Measurements from ENCODE around the gene PDE9A.

The PDE9A gene

GRCh38 chr21:42644223-42645208, 8.9 kb upstream of the PDE9A start:
- no peak for DNase-seq

GRCh38 chr21:42645211-42646075, 8.0 kb upstream of the PDE9A start:
- no peak for DNase-seq

- no peak for DNase-seq
These were observed 7.2 kb upstream of the PDE9A start for GRCh38 chr21:42646076-42646825.

DNA sequence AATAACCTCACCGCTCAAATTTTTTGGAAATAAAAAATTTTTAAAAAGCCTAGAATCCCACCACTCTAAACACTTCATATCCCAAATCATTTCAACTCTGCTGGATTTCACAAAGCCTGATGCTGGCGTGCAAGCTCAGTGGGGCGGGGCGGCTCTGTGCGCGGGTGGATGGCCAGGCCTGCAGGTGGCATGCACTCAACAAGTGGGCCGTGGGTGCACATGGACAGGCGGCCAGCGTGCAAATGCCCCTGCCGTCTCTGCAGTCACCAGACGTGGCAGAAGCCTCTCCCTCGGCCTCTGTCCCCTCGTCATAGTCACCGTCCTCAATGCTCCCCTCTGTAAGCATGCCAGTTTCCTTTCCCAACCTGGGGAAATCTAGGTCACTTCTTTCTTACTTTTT, 6.6 kb upstream of the PDE9A start:
- DNase-seq: no peak

DNA sequence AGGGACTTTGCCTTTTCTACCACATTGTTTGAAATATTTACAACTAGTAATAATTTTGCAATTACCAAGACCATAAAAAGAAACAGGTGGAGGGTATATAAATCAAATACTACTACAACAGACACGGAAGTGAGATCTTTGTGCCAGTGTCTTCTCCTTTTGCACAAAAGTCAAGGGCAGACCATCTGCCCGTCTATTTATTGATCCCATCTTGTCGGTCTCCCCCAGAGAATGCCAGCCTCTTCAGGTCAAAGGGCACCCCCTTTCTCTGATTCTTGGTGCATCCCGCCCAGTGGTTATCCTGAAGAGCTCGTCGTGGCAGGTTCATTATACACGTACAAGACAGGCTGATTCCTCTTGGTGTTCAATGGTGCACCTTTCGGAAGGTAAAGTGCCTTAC, 4.8 kb upstream of the PDE9A start:
- DNase-seq: no peak

DNA sequence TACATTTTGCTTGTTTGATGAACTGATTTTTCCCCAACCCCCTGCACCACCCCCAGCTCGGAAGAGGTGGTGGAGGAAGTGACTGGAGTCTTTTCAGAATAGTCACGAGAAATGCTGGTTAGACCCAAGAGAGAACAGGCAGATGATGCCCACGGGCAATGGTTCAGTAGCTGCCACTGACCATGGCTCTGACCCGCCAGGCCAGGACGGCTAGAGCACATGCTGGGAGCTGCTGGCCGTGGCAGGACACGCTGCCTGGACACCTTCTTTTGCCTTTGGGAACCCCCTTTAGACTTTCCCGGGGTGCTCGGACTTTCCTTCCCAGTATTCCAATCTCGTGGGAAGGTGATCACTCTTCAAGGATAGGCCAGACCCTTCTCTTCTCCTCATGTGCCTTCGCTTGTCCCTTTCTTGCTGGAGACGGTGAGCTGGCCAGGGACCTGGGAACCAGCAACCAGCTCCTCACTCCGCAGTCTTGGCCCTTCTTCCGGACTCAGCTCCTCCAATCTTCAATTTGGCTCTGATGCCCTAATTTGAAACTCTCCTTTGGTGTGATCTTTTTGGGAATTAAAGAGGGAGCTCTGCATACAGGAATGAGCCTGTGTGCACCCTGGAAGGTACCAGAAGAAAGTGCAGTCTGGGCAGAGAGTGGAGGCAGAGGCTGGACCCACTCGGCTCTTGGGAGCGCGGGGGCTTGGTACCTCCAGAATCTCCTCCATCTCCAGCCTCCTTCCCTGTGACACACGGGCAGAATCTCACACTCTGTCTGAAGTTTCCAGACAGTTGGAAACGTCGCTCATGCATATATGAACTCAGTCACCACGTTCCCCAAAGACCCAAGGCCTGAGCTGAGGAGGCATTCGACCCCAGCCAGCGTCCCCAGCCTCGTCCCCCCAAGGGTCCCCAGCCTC, 4.0 kb upstream of the PDE9A start:
- no peak for DNase-seq

DNA sequence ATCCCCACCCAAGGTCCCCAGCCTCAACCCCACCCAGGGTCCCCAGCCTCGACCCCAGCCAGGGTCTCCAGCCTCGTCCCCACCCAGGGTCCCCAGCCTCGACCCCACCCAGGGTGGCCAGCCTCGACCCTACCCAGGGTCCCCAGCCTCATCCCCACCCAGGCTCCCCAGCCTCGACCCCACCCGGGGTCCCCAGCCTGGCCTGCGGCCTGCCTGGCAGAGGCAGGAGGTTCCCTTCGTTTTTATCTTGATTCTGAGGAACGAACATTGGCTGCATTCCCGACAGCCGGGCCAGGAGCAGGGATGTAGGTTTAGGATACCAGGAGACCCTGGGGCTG, 3.4 kb upstream of the PDE9A start:
- DNase-seq: no peak

- DNase-seq: no peak
These were observed 2.7 kb upstream of the PDE9A start for GRCh38 chr21:42650441-42651421.

DNA sequence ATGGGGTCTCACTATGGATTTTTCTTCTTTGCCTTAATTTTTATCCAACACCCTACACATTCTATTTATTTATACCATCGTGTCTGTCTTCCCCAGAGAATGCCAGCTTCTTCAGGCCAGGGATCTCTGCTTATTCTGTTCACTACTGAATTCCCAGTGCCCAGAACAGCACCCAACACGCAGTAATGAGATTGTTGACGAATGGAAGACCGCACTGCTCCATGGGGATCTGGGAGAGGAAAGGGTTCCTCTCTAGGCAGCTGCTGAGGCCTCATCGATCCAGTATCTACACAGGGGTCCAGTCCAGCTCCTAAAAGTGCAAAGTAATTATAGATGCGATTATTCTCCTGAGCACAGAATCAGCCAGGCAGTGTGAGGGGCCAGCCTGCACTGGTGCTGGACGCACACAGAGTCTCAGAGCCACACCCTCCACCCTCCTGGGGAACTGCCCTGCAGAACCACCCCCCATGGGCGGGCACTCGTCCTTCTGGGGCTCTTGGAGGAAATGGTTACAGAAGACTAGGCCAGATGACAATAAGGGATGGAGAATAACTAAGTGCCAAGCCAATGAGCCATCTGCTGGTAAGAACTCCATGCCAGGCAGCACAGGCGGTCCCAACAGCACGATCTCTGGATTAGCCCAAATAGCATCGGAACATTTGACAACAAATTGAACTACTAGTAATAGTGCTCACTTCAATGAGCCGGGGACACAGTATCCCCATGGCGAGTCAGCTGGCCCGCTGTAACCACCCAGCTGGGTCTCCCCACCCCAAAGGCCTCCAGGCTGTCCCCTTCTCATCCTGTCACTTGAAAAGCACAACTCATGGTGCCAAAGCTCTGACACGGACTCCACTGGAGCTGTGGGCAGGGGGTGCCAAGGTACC, 1.7 kb upstream of the PDE9A start:
- no peak for DNase-seq

DNA sequence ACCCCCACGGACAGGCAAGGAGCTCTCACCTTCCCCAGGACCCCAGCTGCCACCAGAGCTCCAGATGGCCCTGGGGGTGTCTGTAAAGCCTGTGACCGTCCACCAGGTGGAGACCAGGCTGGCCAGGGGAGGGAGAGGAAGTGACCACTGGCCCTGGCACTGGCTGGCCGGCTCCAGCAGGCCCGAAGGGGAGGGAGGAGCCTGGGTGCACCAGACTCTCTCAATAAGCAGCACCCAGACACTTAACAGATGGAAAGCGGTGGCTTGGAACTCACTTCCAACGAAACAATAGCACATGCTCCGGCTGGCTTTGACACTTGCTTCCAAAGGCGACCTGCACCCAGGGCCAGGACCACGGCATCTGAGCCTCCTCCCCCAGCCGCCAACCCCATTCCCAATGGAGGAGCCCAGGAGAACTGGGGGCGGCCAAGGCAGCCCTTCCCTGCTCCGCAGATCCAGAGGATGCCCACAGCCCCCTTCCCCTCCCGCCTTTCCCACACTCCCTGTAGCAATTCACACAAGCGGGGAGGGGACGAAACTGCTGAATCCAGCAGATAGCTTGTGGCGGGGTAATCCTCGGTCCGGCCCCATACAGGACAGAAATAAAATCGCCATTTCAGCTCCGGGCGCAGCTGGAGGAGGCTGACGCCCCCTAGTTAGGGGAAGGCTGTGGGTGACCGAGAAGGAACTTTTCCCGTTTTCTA, 742 bp upstream of the PDE9A start:
- no peak for DNase-seq

DNA sequence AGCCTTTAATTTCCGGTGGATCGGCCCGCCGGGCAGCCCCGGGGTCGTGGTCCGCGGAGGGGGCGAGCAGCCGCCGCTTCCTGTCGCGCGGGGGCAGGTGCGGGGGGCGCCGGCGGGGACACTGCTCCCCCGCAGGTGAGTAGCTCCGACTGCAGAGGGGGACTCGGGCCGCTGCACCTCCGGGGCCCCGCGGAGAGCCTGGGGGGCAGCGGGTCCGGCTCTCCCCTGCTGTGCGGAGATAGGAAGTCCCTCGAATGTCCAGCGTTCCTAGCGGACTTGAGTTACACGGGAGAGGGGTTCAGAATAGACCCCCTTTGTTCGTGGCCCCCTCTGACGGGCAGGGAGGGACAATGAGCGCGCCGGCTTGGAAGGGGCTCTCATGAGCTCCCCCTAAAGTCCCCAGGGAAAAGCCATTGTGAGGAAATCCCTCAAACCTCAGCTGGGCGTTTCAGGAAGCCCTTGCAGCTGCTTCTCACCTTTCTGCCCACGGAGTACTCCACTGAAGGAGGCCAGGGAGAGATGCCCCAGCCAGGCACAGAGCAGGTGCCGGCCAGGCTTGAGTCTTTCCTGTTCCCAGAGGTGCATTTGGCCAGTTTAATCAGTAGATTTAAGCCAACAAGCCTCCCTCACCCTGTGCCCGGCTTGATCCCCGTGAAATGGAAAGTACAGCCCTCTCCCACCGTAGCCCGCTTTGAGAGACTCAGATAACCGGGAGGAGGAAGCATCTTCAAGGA, 925 bp downstream of the PDE9A start:
- DNase-seq: no peak

DNA sequence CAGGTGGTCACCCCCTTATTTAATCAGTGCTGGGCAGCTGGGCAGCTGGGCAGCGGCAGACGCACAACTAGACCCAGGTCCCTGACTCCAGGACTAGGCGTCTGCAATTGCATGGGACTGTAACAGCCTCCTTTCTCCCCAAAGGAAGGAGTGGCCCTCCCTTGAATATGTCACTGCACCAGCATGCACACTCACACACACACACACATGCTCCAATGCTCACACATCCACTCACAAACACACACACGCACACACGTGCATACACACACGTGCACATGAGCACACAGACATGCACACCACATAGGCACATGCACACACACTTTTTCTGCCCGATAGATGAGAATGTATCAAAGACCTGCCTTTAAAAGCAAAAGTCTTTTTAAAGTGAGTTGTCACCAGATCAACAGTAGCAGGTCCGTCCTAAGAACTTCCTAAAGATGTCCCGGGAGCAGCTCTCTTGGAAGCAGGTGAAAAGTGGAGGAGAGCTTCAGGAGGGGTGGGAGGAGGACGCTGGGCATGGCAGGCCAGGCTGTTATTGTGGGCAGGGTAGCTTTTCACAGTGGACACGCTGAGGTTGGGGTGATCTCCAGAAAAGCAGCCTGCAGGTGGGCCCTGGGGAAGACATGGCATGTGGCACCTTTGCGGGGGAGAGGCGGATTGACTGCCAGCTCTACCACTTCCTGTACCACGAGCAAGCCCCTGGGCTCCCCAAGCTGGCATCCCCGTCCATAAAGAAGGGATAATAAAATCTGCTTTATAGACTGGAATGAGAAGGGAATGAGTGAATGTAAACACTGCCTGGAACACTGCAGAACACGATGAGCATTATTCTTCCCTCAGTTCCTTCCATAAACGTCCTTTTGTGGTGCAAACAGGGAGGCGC, 1.7 kb downstream of the PDE9A start:
- DNase-seq: no peak

DNA sequence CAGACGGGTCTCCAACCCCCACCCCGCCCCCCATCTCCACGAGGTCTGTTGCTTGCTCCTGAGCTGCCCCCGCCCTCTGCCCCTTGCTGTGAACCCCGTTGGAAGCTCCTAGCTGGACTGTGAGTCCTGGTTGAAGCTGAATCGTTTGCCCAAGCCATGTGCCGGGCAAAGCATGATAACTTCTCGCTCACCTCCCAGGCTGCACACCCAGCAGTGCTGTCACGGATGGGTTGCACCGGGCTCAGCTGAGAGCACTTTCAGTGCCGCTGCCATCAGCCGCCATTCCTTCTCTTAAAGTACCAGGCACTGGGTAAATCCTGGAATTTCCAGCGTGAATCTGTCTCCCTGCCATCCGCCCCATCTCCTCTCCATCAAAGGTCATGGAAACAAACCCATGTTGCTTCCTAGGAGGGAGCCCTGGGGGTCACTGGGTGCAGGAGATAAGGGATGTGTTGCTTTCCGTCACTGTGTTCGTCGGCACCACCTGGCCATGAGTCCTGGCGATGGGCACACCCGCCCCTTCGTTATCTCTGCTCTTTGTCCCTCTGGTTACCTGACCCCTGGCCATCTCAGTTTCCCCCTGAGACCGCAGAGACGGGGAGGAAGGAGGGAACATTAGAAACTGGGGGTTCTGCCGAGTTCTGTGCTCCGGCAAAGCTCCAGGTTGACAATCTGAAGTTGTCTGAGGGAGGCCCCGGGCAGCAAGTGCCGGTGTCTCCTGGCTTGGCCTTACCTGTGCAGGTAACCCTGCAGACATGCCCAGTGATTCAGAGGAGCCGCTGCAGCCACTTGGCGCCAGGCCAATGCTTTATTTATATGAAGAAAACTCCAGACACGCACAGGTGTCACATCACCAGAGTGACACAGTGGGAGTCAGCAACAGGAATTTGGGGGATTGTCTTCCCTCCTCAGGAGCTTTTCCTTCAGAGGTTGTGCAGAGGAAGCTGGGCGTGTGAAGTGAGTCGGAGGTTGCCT, 2.7 kb downstream of the PDE9A start:
- no peak for DNase-seq

- no peak for DNase-seq
These were observed 3.5 kb downstream of the PDE9A start for GRCh38 chr21:42656872-42657271.

DNA sequence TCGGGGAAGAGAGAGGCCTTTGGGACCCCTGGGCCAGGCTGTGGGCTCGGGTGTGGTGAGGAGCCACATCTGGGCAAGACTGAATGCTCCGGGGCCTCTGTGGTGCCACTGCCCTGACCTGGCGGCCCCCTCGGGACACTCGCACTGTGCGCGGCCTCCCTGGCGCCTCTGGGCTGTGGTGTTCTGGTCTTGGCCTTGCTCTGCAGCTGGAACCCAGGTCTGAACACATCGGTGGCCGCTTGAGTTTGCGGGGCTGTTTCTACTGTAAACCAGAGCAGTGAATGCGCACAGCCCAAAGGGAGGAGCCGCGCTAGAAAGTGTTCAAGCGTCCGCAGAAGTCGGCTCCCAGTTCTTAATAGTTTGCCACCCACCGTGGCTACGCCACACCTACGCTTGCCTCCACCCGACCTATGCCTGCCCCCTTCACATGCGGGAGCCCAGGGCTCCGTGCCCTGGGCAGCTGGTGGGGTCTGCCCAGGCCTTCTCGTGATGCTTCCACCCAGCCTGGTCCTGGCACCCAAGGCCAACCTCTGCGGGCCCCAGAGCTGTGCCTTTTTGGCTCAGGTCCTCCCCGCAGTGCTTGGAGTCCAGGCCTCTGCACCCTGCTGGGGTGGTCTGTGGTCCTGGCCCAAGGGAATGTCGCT, 4.4 kb downstream of the PDE9A start:
- no peak for DNase-seq

All from T1000 (cell line).